HUDEP-2 (cell line): ENCODE measurements around the gene TXNDC16.
"Not testable (repeated sequence)": the region's sequence is repeated elsewhere in the genome, so short reads cannot be mapped to it uniquely, and the experiment has no call there.

ENCODE experiments used
- DNase-seq, 76 experiments: peaks; one replicate each; lab custom pipeline; 2025; ENCODE audit not compliant: unreplicated experiment in 76 of 76; lab: John Stamatoyannopoulos, UW

Gene TXNDC16, protein sequence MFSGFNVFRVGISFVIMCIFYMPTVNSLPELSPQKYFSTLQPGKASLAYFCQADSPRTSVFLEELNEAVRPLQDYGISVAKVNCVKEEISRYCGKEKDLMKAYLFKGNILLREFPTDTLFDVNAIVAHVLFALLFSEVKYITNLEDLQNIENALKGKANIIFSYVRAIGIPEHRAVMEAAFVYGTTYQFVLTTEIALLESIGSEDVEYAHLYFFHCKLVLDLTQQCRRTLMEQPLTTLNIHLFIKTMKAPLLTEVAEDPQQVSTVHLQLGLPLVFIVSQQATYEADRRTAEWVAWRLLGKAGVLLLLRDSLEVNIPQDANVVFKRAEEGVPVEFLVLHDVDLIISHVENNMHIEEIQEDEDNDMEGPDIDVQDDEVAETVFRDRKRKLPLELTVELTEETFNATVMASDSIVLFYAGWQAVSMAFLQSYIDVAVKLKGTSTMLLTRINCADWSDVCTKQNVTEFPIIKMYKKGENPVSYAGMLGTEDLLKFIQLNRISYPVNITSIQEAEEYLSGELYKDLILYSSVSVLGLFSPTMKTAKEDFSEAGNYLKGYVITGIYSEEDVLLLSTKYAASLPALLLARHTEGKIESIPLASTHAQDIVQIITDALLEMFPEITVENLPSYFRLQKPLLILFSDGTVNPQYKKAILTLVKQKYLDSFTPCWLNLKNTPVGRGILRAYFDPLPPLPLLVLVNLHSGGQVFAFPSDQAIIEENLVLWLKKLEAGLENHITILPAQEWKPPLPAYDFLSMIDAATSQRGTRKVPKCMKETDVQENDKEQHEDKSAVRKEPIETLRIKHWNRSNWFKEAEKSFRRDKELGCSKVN

DNA sequence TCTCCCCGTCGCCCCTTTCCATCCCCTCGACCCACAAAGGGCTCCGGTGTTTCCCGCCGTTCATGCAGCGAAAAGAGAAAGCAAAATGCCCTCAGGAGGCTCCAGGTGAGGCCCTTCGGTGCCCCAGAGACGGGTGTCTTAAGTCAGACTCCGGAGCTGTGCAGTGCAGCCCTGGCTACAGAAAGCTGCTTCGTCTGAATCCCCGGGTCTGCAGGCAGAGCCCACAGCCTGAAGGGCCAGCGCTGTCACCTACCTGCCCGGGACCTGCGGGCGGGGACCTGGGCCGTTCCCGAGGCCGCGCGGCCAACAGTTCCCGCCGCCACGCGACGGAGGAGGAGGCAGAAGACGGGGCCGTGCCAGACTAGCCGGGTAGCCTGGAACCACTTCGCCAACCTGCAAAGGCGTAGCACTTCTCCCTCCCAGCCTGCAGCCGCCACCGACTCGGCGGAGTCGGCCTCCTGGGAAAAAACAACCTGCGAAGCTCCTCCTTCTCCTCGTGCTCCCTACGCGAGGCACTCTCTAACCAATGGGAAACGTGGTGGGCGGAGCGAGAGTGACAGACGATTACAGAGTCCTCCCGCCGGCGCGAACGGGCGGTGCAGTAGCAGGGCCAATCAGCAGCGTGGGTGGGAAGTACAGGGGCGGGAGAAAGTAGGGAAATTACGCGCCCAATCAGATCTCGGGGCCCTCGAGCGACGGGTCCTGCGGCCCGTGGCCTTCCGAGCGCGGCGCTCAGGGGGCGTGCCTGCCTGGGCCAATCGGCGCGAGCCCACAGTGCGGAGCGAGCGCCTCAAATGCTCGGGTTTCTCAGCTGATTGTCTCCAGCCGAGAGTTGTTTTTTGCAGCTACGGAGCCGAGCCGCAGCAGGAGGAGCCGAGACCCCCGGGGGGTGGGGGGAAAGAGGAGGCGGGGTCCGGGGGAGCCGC lies at the start of gene TXNDC16, which contains the start of gene GPR137C:
TXNDC16 (minus strand) TSS at position 443 of the 926 bp plus-strand sequence. CDS start 8,948 bp downstream, outside the sequence.
GPR137C (plus strand) TSS at position 774 of the 926 bp plus-strand sequence. CDS start 312 bp downstream, outside the sequence.
- peak in 75 of 76 experiments; percentile 67 to 100 (median 98) for DNase-seq

DNA sequence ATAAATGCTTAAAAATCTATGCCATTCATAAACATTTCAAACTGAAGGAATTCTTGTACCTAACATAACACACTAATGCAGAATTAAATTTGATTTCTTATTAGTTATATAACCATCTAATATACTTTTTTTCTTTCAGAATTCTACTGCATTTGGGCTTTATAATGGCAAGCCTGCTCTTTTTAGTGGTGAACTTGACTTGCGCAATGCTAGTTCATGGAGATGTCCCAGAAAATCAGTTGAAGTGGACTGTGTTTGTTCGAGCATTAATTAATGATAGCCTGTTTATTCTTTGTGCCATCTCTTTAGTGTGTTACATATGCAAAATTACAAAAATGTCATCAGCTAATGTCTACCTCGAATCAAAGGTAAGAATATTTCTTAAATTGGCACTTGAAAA lies 47.7 kb upstream of the TXNDC16 start:
- DNase-seq, result no peak

GRCh38 chr14:52598568-52598967 lies 46.3 kb upstream of the TXNDC16 start:
- DNase-seq, result no peak

DNA sequence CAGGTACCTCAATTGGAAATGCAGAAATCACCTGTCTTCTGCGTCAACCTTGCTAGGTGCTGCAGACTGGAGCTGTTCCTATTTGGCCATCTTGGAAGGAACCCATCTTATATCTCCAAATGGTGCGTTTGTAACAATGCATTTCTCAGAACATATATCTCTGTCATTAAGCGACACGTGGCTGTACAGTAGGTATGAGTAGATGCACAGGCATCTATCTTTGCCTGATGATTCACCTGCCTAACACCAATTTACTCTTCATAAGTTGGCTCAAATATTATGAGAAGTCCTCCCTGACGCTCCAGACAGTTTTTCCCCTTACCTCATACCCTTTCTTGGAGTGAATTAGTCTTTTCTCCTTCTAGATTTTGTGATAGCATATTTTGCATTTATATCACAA lies 44.6 kb upstream of the TXNDC16 start:
- DNase-seq, result no peak

DNA sequence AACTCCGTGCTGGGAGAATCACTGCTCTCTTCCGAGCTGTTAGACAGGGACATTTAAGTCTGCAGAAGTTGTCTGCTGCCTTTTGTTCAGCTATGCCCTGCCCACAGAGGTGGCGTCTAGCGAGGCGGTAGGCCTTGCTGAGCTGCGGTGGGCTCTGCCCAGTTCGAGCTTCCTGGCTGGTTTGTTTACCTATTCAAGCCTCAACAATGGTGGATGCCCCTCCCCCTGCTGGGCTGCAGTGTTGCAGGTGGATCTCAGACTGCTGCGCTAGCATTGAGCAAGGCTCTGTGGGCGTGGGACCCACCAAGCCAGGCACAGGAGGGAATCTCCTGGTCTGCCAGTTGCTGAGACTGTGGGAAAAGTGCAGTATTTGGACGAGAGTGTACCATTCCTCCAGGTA lies 44.0 kb upstream of the TXNDC16 start:
- no peak for DNase-seq

DNA sequence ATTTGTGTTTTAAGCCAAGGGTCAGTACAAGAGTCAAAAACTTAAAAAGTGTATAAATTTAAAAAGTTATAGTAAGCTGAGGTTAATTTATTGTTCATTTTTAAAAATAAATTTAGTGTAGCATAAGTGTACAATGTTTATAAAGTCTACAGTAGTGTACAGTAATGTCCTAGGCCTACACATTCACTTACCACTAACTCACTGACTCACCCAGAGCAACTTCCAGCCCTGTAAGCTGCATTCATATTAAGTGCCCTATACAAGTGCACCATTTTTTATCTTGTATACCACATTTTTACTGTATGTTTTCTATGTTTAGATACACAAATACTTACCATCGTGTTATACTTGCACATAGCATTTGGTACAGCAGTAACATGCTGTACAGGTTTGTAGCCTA lies 38.0 kb upstream of the TXNDC16 start:
- DNase-seq, result no peak

DNA sequence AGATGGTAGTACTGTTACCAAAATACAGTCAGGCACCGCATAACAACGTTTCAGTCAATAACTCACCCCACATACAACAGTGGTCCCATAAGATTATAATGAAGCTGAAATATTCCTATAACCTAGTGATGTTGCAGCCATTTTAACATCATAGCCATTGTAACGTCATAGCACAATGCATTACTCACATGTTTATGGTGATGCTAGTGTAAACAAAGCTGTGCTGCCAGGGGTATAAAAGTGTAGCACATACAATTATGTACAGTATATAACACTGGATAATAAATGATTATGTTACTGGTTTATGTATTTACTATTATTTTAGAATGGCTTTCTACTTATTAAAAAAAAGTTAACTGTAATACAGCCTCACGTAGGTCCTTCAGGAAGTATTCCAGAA lies 37.3 kb upstream of the TXNDC16 start:
- no peak for DNase-seq

DNA sequence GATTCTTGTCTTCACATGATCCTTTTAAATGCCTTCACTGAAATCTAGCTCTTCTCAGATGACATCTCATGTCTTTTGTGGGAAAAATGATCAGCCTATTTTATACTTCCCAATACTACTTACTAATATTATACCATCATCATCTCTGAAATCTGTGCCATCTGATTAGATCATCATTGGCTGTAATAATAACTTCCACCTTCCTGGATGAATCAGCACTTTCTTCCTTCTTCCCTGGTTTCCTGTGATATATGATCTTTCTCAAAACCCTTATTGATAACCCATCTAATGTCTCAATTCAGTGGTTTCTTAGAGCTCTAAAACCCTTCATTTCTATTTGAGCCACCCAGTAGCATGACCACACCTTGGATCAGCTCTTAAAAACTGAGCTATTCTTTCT lies 31.2 kb upstream of the TXNDC16 start:
- no peak for DNase-seq

- no peak for DNase-seq
These were observed 23.6 kb upstream of the TXNDC16 start for GRCh38 chr14:52575858-52576257.

- not testable (repeated sequence) for DNase-seq
These were observed 16.1 kb upstream of the TXNDC16 start for GRCh38 chr14:52568454-52568853.

- DNase-seq, result peak in 1 of 76 experiments; percentile 2
These were observed 10.8 kb upstream of the TXNDC16 start for GRCh38 chr14:52563120-52563519.

- DNase-seq, result no peak
These were observed 6.4 kb upstream of the TXNDC16 start for GRCh38 chr14:52558688-52559087.

DNA sequence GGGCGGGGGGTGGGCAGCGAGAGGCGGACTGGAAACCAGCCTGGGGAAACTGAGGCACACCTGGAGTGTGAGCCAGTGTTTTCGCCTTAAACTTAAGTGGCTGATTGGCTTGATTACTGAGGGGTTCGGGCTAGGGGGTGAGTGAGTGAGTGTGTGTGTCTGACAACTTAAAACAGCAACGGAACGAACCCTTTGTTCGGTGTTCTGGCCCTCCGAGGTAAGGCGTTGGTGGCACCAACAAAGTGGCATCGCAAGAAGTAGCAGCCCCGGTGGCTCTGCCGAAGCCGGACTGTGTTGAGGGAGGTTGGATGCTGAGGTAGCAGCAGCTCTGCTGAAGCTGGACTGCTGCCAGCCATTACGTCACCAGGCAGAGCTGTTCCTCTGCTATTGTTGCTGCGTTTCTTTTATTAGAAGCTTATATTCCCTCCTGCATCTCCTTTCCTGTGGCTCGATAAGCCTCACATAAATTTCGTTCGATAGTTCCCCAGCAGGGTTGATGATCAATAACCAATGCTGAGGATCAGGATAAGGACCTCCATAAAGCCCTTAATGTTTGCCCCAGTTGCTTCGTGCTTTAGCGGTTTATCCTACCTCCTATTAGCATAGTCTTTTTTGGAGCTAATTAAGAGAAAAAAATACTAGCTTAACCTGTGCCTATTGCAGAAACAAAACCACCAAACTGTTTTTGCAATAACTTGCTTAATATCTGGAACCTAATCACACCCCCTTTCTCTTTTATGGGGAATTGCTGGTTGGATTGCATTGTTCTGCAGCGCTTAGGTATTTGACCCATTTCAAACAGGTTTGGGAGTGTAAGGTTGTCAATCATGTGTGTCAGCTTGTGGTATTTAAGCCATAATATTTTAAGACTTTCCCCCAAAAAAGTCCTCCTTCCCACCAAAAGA lies 1.6 kb upstream of the TXNDC16 start:
- DNase-seq, result peak in 72 of 76 experiments; percentile 6 to 81 (median 61)

- peak in 13 of 76 experiments; percentile 10 to 46 (median 22) for DNase-seq
These were observed 831 bp upstream of the TXNDC16 start for GRCh38 chr14:52553002-52553670.

- peak in 13 of 76 experiments; percentile 2 to 47 (median 21) for DNase-seq
These were observed 626 bp downstream of the TXNDC16 start for GRCh38 chr14:52551696-52552062.

DNA sequence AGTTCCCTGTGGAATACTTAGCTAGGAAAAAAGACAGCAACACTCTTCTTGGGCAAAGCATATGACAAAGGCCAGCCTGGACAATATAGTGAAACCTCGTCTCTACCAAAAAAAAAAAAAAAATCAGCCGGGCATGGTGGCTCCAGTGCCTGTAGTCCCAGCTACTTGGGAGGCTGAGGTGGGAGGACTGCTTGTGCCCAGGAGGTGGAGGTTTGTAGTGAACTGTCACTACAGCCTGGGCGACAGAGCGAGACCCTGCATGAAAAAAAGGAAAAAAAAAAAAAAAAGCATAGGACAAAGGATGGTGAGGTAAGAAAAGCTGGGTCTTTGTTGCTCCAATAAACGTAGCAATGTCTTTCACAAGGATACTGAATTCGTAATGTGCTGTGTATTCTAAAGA lies 1.1 kb downstream of the TXNDC16 start:
- no peak for DNase-seq

DNA sequence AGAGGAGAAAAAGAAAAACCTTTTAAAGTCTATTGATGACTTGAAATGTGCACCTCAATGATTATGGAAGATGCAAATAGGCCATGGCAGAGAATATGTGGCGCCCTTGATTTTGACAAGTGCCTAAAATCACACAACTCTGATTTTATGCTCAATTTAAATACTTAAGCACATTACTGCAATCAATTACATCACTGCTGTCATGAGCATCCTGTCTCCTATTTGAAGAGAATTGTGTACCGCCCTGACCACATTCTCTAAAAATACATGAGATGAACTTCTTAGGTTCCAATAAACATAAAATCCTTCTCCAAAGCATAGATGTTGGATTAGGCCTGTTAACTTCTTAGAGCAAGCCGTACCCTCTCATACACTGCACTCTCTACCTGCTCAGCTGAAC lies 1.6 kb downstream of the TXNDC16 start:
- DNase-seq, result no peak

DNA sequence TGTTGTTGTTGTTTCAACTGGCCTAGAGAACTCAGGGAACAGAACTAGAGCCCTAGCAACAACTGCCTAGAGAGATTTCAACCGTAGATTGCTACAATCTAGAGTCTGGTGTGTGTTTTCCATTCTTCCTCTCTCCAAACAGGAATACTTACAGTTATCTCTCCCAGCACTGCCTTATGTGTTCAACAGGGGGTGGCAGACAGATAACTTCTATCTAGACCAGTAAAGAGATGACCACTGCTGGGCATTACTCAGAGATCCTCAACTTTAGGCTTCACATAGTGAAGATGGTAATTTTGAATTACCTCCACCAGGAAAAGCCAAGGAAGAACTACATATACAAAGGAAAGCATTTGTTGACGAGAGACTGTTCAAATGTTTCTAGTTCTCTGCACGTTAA lies 4.8 kb downstream of the TXNDC16 start:
- DNase-seq, result peak in 1 of 76 experiments; percentile 4

DNA sequence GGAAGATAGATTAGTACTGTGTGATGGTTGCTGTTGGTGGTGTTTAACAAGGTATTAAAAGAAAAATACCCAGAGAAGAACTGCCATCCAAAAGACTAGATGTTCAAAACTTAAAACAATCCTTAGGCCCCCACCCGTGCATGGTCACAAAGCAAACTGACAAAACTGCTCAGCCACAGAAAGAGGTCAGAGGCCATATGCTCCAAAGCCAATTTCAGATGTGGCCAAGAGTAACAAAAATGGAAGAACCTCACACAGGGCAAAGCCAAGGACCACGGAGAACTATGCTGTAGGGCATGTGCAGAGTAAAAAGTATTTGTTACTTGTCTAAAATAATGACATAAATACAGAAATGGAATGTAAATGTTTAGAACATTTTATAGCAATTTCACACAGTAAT lies 5.3 kb downstream of the TXNDC16 start:
- DNase-seq, result no peak
